Measurements from ENCODE around the gene FBXO3. TPM values are rescaled to one million over a fixed set of nuclear protein-coding genes. Genes with fewer than 3 reads are reported as not detected.

The FBXO3 gene
- total and polyA plus RNA-seq, 2 of the 13 experiments (the other 11 are each of a cell fraction or from before 2014, with no cell fraction given) = 20.4 to 27.6 TPM

GRCh38 chr11:33773987-33774735, at the start of gene FBXO3 (continued):
- TF ChIP-seq ZNF18 (CRISPR knock-in tag; IDR thresholded peaks at IDR 0.05; ENCODE audit: insufficient replicate concordance) (peak; percentile 37), ELF3 (CRISPR knock-in tag; IDR thresholded peaks at IDR 0.05) (no peak), PHF8 (CRISPR knock-in tag; IDR thresholded peaks at IDR 0.05) (peak; percentile 69), ZNF496 (CRISPR knock-in tag; IDR thresholded peaks at IDR 0.05; ENCODE audit: insufficient replicate concordance) (no peak), ASH2L (IDR thresholded peaks at IDR 0.05; ENCODE audit: insufficient read length, low read depth, low read length) (peak; percentile 57), U2AF1 (optimal IDR thresholded peaks at IDR 0.05; ENCODE audit: low read depth, low read length) (no peak), ZEB1 (IDR thresholded peaks at IDR 0.05; ENCODE audit: insufficient replicate concordance, low read depth) (no peak), RBFOX2 (IDR thresholded peaks at IDR 0.05; ENCODE audit: low read depth, low read length) (peak; percentile 51; the same call in 1 of the 2 replicates), TOPORS (CRISPR knock-in tag; IDR thresholded peaks at IDR 0.05) (no peak), JUN (CRISPR knock-in tag; IDR thresholded peaks at IDR 0.05) (no peak), PCBP2 (optimal IDR thresholded peaks at IDR 0.05; ENCODE audit: low read depth, low read length, poor library complexity, severe bottlenecking) (no peak), SRY (CRISPR knock-in tag; IDR thresholded peaks at IDR 0.05) (0 out of 2 replicates have a peak, but pooled peaks have one; percentile 57), BCL6 (CRISPR knock-in tag; IDR thresholded peaks at IDR 0.05) (no peak), FOXO1 (CRISPR knock-in tag; IDR thresholded peaks at IDR 0.05) (no peak), KDM4B (CRISPR knock-in tag; IDR thresholded peaks at IDR 0.05) (no peak), ZNF142 (CRISPR knock-in tag; IDR thresholded peaks at IDR 0.05) (no peak), ZNF253 (CRISPR knock-in tag; IDR thresholded peaks at IDR 0.05; ENCODE audit: borderline replicate concordance) (no peak), ZSCAN29 (CRISPR knock-in tag; conservative IDR thresholded peaks at IDR 0.05) (no peak)
- TF ChIP-seq, protein P1, sequence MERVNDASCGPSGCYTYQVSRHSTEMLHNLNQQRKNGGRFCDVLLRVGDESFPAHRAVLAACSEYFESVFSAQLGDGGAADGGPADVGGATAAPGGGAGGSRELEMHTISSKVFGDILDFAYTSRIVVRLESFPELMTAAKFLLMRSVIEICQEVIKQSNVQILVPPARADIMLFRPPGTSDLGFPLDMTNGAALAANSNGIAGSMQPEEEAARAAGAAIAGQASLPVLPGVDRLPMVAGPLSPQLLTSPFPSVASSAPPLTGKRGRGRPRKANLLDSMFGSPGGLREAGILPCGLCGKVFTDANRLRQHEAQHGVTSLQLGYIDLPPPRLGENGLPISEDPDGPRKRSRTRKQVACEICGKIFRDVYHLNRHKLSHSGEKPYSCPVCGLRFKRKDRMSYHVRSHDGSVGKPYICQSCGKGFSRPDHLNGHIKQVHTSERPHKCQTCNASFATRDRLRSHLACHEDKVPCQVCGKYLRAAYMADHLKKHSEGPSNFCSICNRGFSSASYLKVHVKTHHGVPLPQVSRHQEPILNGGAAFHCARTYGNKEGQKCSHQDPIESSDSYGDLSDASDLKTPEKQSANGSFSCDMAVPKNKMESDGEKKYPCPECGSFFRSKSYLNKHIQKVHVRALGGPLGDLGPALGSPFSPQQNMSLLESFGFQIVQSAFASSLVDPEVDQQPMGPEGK (CRISPR knock-in tag; IDR thresholded peaks at IDR 0.05) = peak; percentile 55; the same call in 1 of the 2 replicates
- TF ChIP-seq, protein P2, sequence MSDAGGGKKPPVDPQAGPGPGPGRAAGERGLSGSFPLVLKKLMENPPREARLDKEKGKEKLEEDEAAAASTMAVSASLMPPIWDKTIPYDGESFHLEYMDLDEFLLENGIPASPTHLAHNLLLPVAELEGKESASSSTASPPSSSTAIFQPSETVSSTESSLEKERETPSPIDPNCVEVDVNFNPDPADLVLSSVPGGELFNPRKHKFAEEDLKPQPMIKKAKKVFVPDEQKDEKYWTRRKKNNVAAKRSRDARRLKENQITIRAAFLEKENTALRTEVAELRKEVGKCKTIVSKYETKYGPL (CRISPR knock-in tag; IDR thresholded peaks at IDR 0.05) = peak; percentile 92; the same call in 1 of the 2 replicates

Measured in HepG2 (cell line).